Neural progenitor cell (in vitro differentiated cells): ENCODE measurements around the gene LSM3.

Source experiments
- EZH2 ChIP-seq: fragments of 200-600 bp; sonication (generic); IDR thresholded peaks from 2 replicates; pipeline ENCODE4 v1.6.1; 2017; ENCODE audit warnings: antibody characterized with exemption, mild to moderate bottlenecking, moderate library complexity
- TF ChIP-seq, protein P1 (sequence below): fragments of 200-600 bp; sonication (generic); IDR thresholded peaks from 2 replicates; pipeline ENCODE4 v1.5.1; 2017; ENCODE audit warnings: antibody characterized with exemption, mild to moderate bottlenecking

DNA sequence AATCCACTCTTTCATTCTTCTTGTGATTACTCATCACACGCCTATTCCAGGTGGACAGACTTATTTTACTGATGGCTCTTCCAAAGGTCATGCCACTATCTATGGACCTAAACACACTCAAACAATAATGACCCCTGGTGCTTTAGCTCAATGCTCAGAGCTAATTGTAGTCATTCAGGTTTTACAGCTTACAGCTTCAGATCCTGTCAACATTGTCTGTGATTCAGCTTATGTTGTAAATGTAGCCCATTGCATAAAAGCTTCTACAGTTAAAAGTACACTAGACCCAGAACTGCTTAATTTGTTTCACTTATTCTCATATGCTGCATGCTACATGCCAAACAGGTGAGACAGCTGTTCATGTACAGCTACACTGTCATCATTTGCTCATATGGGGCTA, 49.2 kb downstream of the LSM3 start:
- TF ChIP-seq, protein P1, sequence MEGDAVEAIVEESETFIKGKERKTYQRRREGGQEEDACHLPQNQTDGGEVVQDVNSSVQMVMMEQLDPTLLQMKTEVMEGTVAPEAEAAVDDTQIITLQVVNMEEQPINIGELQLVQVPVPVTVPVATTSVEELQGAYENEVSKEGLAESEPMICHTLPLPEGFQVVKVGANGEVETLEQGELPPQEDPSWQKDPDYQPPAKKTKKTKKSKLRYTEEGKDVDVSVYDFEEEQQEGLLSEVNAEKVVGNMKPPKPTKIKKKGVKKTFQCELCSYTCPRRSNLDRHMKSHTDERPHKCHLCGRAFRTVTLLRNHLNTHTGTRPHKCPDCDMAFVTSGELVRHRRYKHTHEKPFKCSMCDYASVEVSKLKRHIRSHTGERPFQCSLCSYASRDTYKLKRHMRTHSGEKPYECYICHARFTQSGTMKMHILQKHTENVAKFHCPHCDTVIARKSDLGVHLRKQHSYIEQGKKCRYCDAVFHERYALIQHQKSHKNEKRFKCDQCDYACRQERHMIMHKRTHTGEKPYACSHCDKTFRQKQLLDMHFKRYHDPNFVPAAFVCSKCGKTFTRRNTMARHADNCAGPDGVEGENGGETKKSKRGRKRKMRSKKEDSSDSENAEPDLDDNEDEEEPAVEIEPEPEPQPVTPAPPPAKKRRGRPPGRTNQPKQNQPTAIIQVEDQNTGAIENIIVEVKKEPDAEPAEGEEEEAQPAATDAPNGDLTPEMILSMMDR, result no peak
- TF ChIP-seq EZH2, result no peak
